ENCODE data around the gene SPATA3.

- TF ChIP-seq YY1 (IDR thresholded peaks at IDR 0.05), result no peak
- no peak for TF ChIP-seq CTCF (IDR thresholded peaks at IDR 0.05; ENCODE audit: low read depth, low read length, missing input control)
- no peak for TF ChIP-seq FOXA1 (IDR thresholded peaks at IDR 0.05)
- TF ChIP-seq GABPA (IDR thresholded peaks at IDR 0.05 in 1 of 2, conservative IDR thresholded peaks at IDR 0.05 in 1 of 2), result no peak
- TF ChIP-seq SP1 (IDR thresholded peaks at IDR 0.05), result no peak
- TF ChIP-seq JUND (IDR thresholded peaks at IDR 0.05), result no peak
- no peak for TF ChIP-seq REST (IDR thresholded peaks at IDR 0.05)
- TF ChIP-seq NR2F2 (IDR thresholded peaks at IDR 0.05), result no peak
These were observed 20.0 kb downstream of the SPATA3 start for GRCh38 chr2:231015926-231016325.

Data from liver (tissue), 3 donors.